Measurements from ENCODE around the gene KATNB1. TPM values are rescaled to one million over a fixed set of nuclear protein-coding genes. Genes with fewer than 3 reads are reported as not detected.

KATNB1 gene
- polyA plus RNA-seq, 1 donor from 2014 or later, result 57.9 TPM

DNA sequence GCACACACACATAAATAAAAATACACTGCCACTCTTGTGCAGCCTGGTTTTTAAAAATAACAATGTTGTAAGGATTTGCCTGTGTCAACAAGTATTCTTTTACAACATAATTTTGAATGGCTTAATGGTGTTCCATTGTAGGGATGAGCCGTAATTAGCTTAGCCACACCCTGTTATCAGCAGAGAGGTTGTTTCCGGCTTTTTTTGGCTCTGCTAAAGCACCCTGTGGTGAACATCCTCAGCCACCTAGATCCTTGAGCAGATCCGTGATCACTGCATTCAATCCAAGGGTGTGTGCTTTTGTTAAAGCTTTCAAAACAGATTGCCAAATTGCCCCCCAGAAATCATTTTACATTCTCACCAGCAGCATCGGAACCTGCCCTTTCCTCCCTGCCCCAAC is 7.0 kb downstream of the KATNB1 start:
- H3K9me2 ChIP-seq (ENCODE audit: insufficient read depth, low read length), result no peaks in the 10 kb centered on the region
- no peaks in the 10 kb centered on the region for H3K79me2 ChIP-seq (replicated peaks; ENCODE audit: insufficient read depth, low read length)
- no peaks in the 10 kb centered on the region for H3K27me3 ChIP-seq (ENCODE audit: insufficient read depth, low read depth, low read length)
- H4K20me1 ChIP-seq (ENCODE audit: insufficient read depth), result no peaks in the 10 kb centered on the region
- H3K9ac ChIP-seq (ENCODE audit: low read length), result no peak overlapping the region
- H3K27ac ChIP-seq (ENCODE audit: low read length), result no peak overlapping the region
- H3F3A ChIP-seq (ENCODE audit: insufficient read depth, low read length, poor library complexity, severe bottlenecking), result no peaks in the 10 kb centered on the region
- no peak overlapping the region for H2AFZ ChIP-seq (ENCODE audit: low read depth, low read length)
- H3K36me3 ChIP-seq (ENCODE audit: insufficient read depth, low read length), result no peaks in the 10 kb centered on the region
- TF ChIP-seq EP300 (conservative IDR thresholded peaks at IDR 0.05; ENCODE audit: poor library complexity, severe bottlenecking) (no peak), SMC3 (conservative IDR thresholded peaks at IDR 0.05; ENCODE audit: poor library complexity) (no peak), POLR2AphosphoS5 (IDR thresholded peaks at IDR 0.05) (no peak), RAD21 (conservative IDR thresholded peaks at IDR 0.05) (no peak), MXI1 (conservative IDR thresholded peaks at IDR 0.05; ENCODE audit: poor library complexity, severe bottlenecking) (no peak), TAF1 (IDR thresholded peaks at IDR 0.05; ENCODE audit: low read depth) (no peak), EZH2 (IDR thresholded peaks at IDR 0.05; ENCODE audit: borderline replicate concordance, insufficient read depth, low read length, poor library complexity, severe bottlenecking) (no peak)
- TF ChIP-seq, protein P1, sequence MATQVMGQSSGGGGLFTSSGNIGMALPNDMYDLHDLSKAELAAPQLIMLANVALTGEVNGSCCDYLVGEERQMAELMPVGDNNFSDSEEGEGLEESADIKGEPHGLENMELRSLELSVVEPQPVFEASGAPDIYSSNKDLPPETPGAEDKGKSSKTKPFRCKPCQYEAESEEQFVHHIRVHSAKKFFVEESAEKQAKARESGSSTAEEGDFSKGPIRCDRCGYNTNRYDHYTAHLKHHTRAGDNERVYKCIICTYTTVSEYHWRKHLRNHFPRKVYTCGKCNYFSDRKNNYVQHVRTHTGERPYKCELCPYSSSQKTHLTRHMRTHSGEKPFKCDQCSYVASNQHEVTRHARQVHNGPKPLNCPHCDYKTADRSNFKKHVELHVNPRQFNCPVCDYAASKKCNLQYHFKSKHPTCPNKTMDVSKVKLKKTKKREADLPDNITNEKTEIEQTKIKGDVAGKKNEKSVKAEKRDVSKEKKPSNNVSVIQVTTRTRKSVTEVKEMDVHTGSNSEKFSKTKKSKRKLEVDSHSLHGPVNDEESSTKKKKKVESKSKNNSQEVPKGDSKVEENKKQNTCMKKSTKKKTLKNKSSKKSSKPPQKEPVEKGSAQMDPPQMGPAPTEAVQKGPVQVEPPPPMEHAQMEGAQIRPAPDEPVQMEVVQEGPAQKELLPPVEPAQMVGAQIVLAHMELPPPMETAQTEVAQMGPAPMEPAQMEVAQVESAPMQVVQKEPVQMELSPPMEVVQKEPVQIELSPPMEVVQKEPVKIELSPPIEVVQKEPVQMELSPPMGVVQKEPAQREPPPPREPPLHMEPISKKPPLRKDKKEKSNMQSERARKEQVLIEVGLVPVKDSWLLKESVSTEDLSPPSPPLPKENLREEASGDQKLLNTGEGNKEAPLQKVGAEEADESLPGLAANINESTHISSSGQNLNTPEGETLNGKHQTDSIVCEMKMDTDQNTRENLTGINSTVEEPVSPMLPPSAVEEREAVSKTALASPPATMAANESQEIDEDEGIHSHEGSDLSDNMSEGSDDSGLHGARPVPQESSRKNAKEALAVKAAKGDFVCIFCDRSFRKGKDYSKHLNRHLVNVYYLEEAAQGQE (IDR thresholded peaks at IDR 0.05; ENCODE audit: borderline replicate concordance), result no peak
- TF ChIP-seq, protein P2, sequence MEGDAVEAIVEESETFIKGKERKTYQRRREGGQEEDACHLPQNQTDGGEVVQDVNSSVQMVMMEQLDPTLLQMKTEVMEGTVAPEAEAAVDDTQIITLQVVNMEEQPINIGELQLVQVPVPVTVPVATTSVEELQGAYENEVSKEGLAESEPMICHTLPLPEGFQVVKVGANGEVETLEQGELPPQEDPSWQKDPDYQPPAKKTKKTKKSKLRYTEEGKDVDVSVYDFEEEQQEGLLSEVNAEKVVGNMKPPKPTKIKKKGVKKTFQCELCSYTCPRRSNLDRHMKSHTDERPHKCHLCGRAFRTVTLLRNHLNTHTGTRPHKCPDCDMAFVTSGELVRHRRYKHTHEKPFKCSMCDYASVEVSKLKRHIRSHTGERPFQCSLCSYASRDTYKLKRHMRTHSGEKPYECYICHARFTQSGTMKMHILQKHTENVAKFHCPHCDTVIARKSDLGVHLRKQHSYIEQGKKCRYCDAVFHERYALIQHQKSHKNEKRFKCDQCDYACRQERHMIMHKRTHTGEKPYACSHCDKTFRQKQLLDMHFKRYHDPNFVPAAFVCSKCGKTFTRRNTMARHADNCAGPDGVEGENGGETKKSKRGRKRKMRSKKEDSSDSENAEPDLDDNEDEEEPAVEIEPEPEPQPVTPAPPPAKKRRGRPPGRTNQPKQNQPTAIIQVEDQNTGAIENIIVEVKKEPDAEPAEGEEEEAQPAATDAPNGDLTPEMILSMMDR (IDR thresholded peaks at IDR 0.05; ENCODE audit: poor library complexity, severe bottlenecking), result no peak
- H3K9me3 ChIP-seq (ENCODE audit: low read length), result no peaks in the 10 kb centered on the region
- no peak overlapping the region for H3K4me2 ChIP-seq (ENCODE audit: low read length)
- no peak overlapping the region for H3K4me3 ChIP-seq (ENCODE audit: low read length)

DNA sequence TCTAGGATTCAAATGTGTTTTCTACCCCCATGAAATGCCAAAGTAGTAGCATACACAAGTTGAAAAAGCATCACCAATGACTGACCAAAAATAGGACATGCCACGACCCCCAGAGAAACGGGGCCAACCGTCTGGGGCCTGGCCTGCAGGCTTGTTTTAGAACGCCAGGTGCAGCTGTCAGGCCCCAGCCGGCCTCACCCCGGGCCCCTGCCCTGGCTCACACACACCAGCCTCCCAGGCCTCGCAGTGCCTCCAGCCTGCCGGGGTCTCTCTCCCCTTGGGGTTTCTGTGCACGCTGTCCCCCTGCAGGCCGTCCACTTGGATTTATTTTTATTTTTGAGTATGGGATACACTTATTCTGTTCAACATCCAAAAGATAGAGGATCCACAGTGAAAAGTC is 7.9 kb downstream of the KATNB1 start:
- no peaks in the 10 kb centered on the region for H4K20me1 ChIP-seq (ENCODE audit: insufficient read depth)
- TF ChIP-seq EP300 (conservative IDR thresholded peaks at IDR 0.05; ENCODE audit: poor library complexity, severe bottlenecking) (no peak), EZH2 (IDR thresholded peaks at IDR 0.05; ENCODE audit: borderline replicate concordance, insufficient read depth, low read length, poor library complexity, severe bottlenecking) (no peak), SMC3 (conservative IDR thresholded peaks at IDR 0.05; ENCODE audit: poor library complexity) (no peak), MXI1 (conservative IDR thresholded peaks at IDR 0.05; ENCODE audit: poor library complexity, severe bottlenecking) (no peak), TAF1 (IDR thresholded peaks at IDR 0.05; ENCODE audit: low read depth) (no peak), POLR2AphosphoS5 (IDR thresholded peaks at IDR 0.05) (no peak)
- TF ChIP-seq, protein P1 (IDR thresholded peaks at IDR 0.05; ENCODE audit: borderline replicate concordance), result no peak
- TF ChIP-seq, protein P2 (IDR thresholded peaks at IDR 0.05; ENCODE audit: poor library complexity, severe bottlenecking), result no peak
- H3K4me2 ChIP-seq (ENCODE audit: low read length), result no peak overlapping the region
- no peak overlapping the region for H3K4me3 ChIP-seq (ENCODE audit: low read length)
- no peaks in the 10 kb centered on the region for H3K9me2 ChIP-seq (ENCODE audit: insufficient read depth, low read length)
- H3K9ac ChIP-seq (ENCODE audit: low read length), result no peak overlapping the region
- H3K9me3 ChIP-seq (ENCODE audit: low read length), result no peaks in the 10 kb centered on the region
- H2AFZ ChIP-seq (ENCODE audit: low read depth, low read length), result no peak overlapping the region
- no peaks in the 10 kb centered on the region for H3F3A ChIP-seq (ENCODE audit: insufficient read depth, low read length, poor library complexity, severe bottlenecking)
- no peaks in the 10 kb centered on the region for H3K27me3 ChIP-seq (ENCODE audit: insufficient read depth, low read depth, low read length)
- no peak overlapping the region for H3K27ac ChIP-seq (ENCODE audit: low read length)
- H3K36me3 ChIP-seq (ENCODE audit: insufficient read depth, low read length), result no peaks in the 10 kb centered on the region
- no peaks in the 10 kb centered on the region for H3K79me2 ChIP-seq (replicated peaks; ENCODE audit: insufficient read depth, low read length)

Data from neural cell (in vitro differentiated cells).